GM19025 (cell line): ENCODE data around the gene LRRC43.
"Not testable (repeated sequence)": the region's sequence is repeated elsewhere in the genome, so short reads cannot be mapped to it uniquely, and the experiment has no call there.

Experiments
- ATAC-seq: cut with Tn5 transposase; IDR thresholded peaks from one replicate; pipeline ENCODE4 v1.9.1; 2021; ENCODE audit warnings: mild to moderate bottlenecking, low read depth, moderate library complexity; ENCODE audit not compliant: unreplicated experiment

LRRC43 gene

DNA sequence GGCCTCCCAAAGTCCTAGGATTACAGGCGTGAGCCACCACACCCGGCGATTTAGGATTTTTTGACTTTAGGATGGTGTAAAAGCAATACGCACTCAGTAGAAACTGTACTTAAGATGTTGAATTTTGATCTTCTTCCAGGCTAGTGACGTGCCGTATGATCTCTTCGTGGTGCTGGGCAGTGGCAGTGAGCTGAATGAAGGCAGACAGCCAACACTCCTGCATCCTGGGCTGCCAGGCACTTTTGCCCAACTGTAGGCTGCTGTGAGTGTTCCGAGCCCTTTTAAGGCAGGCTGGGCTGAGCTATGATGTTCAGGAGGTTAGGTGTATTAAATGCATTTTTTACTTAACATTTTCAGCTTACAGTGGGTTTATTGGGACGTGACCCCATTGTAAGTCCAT lies 30.2 kb upstream of the LRRC43 start:
- no peak for ATAC-seq

DNA sequence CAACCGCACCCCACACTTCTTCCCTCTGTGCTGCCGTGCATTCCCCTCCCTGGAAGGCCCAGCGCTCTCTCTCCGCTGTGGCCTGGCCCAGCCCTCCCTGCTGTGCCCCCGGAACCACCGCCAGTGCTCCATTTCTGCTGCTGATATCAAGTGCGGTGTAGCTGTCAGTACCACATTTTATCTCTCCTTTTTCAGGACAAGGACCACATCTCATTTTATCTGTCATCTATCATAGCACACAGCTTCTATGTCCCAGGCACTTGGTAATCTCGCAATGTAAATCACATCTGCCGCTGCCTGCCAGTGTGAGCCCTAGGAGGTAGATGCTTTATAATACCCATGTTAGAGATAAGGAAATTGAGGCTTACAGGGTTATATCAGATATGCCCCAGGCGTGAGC lies 27.2 kb upstream of the LRRC43 start:
- ATAC-seq: no peak

DNA sequence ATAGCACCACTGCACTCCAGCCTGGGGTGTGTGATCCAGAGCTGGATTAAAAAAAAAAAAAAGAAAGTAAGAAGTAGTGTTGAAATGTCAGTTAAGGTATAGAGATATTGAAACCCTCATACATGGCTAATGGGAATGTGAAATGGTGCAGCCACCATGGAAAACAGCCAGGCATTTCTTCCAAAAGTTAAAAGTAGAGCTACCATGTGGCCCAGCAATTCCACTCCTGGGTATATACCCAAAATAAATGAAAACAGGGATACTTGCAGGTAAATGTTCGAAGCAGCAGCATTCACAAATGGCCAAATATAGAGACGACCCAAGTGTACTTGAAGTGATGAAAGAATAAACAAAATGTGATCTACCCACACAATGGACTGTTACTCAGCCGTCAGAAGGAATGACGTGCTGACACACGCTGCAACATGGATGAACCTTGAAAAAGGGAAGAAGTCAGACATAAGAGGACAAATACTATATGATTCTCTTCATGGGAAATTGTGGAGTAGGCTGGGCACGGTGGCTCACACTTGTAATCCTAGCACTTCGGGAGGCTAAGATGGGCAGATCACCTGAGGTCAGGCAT lies 24.1 kb upstream of the LRRC43 start:
- no peak for ATAC-seq

DNA sequence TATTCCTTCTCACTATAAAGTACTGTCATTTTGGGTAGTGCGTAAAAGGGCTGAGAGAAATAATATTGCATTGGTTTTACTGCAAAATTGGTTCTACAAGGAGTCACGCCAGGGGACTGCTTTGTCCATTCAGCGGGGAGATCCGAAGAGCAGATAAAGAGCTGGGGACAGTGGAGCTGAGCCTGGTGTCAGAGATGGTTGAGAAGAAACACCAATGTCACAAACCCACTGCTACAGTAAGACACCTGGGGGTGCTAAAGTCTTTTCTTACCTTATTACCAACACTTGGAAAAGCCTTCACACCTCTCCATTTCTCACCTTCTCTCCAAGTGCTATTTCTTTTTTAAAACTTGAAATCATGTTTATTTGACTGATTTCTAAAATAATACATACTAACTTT lies 23.0 kb upstream of the LRRC43 start:
- ATAC-seq: no peak

DNA sequence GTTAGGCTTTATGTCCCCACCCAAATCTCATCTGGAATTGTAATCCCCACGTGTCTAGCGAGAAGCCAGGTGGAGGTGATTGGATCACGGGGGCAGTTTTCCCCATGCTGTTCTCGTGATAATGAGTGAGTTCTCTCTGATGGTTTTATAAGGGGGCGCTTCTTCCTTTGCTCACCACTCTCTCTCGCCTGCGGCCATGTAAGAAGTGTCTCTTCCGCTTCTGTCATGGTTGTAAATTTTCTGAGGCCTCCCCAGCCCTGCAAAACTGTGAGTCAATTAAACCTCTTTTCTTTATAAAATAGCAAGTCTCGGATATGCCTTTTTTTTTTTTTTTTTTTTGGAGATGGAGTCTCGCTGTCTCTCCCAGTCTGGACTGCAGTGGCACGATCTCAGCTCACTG lies 22.2 kb upstream of the LRRC43 start:
- ATAC-seq: no peak

DNA sequence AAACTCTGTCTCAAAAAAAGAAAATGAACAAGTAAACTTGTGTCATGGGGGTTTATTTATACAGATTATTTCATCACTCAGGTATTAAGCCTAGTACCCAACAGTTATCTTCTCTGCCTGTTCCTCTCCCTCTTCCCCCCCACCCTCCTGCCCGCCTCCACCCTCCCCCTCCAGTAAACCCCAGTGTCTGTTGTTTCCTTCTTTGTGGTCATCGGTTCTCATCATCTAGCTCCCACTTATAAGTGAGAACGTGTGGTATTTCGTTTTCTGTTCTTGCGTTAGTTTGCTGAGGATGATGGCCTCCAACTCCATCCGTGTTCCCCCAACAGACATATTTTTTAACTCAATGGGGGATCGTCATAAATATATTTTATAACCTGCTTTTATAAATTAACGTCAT lies 21.2 kb upstream of the LRRC43 start:
- ATAC-seq: no peak

DNA sequence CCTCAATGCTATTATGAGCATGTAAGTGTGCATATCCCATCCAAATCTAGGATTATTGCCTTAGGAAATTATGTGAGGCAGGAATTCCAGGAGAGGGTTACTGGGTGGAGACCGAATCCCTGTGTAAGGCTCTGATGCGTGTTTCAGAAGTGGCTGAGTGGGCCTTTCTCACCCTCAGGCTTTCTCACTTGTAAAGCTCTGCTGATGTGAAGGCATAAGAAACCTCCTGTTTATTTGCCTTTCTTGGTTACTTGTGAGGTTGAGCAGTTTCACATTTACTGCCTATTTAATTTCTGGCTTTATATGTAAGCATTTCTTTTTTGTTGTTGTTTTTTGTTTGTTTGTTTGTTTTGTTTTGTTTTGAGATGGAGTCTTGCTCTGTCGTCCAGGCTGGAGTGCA lies 19.9 kb upstream of the LRRC43 start:
- no peak for ATAC-seq

DNA sequence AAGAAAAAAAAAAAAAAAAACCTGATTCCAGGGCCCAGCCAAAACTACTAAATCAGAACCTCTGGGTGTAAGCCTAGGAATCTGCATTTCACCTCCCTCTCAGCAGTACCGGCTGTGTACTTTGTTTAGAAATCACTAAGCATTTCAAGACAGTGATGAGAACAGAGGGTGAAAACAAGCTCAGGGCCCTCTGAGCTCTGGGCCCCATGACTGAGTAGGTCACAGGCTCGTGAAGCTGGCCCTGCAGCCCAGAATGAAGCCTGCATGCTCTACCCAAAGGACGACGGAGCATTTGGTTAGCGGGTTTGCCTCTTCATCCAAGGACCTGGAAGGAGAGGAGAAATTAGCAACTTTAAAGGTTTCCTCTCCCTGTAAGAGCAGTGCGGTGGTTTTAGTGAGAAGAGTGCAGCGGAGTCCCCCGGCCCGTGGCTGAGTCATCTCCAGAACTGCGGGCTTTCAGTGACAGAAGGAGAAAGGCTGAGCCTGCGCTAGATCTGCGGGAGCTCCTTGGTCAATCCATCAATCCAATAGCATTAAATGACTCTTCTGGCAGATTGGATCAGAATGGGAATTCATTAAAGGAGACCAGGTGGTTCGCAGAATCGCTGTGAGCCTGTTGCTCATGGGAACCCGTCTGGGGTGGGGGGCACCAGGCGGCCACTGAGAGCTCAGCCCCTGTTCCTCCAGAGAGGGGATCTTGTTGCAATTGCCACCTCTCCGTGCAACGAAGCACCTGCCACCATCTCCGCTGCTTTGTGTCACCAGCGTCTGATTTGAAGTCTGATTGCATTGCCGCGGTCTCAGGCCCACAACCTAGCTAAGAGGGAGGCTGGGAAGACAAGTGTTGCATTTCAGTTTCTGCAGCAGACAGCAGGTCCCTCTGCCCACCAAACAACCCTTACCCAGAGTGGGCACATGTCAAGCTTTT lies 16.2 kb upstream of the LRRC43 start:
- no peak for ATAC-seq

DNA sequence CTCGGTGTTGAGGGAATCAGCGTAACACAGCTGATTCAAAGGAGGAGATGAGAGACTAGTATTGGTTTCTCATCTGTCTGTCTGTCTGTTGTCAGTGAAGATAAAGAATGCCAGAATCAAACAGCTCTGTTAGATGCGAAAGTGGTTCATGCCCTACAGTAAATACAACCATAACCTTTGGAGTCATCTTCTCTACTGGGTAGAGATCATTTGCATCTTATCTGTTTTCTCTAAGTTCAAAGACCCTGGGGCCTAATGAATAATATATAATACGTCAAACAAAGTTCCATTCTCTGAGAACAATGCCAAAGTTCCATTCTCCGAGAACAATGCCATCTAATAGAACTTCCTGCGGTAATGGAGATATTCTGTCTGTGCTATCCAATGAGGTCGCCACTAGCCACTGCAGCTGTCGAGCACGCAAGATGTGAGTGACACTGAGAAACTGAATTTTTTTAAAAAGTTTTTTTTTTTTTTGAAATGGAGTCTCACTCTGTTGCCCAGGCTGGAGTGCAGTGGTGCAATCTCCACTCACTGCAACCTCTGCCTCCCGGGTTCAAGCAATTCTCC lies 15.5 kb upstream of the LRRC43 start:
- no peak for ATAC-seq

DNA sequence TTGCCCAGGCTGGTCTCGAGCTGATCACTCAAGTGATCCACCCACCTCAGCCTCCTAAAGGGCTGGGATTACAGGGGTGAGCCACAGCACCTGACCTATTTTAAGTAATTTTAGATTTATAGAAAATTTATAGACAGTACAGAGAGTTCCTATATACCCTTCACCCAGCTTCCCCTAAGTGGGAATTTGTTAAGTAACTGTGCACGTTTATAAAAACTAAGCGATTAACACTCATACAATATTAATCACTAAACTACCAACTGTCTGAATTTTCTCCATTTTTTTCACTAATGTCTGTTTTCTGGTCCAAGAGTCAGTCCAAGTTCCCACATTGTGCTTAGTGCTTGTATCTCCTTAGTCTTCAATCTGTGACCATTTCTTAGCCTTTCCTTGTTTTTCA lies 14.4 kb upstream of the LRRC43 start:
- no peak for ATAC-seq

DNA sequence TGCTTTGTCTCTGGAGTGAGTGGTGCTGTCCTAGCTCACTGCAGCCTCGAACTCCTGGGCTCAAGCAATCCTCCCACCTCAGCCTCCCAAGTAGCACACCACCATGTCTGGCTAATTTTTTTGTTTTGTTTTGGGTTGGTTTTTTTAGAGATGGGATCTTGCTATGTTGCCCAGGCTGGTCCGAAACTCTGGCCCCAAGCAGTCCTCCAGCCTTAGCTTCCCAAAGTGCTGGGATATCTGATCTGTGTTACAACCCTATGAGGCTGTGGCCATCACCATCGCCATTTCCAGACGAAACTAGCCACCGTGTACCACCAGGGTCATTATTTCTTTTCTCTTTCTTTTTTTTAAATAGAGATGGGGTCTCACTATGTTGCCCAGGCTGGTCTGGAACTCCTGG lies 11.5 kb upstream of the LRRC43 start:
- no peak for ATAC-seq

DNA sequence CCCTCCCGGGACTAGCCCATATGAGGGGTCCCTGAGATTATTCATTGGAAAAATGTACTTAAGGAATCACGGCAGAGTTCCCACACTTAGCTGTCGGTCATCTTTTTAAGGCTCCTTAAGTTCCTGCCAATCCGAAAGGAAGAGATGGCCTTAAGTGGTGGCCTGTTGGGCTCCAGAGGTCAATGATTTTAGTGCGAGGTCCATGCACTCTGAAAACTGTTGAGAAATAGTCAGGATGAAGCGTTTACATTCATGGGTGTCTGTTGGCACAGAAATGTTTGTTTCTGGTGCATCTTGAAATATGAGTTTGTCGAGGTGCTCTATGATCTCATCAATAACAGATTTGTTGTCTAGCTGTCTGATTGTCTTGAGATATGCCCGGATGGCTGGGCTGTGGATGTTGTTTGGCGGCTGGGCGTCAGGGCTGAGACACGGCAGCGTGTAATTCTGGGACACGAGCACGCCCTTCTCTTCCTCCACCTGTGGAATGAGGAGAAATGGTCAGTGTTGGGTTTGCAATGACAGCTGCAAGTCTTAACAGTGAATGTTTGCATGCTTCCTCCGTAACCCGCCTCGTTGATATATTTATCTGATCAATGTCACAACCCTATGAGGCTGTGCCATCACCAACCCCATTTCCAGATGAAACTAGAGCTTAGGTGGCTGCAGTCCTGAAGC lies 10.5 kb upstream of the LRRC43 start:
- ATAC-seq: no peak

DNA sequence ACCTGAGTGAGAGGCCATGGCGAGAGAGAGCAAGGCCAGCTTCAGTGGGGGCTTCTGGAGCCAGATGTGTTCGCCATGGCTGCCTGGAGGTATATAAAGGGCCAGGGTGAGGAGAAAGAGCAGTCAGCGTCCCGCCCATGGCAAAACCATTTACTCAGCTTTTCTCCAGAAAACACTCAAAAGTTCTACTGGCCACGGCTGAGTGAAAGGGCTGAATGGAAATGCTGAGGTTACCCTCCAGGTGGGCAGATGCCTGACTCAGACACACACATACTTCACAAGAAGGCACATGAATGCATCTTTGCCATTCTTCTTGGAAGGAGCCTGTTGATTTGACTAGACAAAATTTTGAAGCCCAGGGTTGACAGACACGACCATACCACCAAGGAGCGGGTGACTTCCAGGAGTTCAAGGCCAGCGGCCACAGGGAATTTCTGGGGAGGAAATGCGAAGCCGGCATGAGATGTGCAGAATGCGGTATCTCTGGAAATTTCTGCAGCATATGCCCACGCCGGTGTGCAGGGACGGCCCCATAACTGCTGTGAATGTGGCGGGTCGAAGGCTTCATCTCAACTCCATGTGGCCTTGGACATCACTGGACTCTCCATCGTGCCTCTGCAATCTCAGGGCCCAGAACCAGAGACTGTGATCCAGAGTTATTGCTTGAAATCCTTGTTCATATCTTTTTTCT lies 8.6 kb upstream of the LRRC43 start, which contains the start of gene IL31:
Gene IL31 (minus strand): TSS at position 67 of the 691 bp plus-strand sequence. CDS start 49 bp downstream, at position 18.
- no peak for ATAC-seq

DNA sequence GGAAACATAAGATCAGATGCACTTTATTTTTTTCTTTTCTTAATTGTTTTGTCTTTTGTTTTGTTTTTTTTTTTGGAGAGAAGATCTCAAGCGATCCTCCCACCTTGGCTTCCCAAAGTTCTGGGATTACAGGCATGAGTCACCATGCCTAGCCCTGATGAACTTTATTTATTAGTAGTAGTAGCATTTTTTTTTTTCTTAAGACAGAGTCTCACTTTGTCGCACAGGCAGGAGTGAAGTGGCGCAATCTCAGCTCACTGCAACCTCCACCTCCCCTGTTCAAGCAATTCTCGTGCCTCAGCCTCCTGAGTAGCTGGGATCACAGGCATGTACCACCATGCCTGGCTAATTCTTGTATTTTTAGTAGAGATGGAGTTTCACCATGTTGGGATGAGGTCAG lies 6.5 kb upstream of the LRRC43 start:
- not testable (repeated sequence) for ATAC-seq

DNA sequence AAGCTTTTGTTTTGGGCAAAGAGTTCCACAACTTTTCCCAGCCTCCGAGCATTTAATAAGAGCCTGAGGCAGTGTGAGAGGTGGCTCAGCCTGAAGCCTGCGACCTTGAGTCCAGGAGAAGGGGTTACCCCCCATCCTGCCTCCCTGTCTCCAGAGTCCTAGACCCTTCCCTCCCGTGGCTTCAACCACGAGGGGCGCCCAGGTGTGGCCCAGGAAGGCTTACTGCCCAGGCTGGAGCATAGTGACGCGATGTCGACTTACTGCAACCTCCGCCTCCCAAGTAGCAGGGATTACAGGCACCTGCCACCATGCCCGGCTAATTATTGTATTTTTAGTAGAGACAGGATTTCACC lies 641 bp downstream of the LRRC43 start:
- ATAC-seq: no peak

DNA sequence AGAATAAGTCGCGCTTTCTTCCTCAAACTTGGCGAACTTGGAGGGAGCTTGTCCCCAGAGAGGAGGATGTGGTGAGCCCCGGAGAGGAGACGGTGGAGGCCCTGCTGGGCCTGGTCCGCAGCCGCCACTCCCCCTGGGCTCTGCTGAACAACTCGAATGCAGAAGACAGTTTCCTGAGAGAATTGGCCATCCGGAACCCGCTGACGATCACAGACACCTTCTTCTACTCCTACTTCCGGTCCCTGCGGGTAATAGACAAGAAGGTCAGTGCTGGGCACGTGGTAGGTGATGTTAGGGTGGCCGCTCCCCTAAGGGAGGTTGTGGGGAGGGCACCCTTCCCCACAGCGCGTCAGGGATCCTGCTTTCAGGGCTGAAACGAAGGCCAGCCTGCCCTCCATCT lies 1.6 kb downstream of the LRRC43 start:
- ATAC-seq: no peak

DNA sequence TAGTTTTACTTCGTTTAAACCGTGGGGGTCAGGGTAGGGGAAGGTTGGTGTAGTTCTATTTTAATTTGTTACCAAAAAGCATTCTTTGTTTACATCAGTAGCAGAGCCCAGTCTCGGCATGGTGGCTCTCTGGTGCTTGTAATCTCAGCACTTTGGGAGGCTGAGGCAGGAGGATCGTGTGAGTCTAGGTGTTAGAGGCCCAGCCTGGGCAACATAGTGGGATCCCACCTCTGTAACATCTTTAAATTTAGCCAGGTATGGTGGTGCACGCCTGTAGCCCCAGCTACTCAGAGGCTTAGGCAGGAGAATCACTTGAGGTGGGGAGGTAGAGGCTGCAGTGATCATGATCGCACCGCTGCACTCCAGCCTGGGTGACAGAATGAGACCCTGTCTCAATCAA lies 2.2 kb downstream of the LRRC43 start:
- ATAC-seq: no peak

DNA sequence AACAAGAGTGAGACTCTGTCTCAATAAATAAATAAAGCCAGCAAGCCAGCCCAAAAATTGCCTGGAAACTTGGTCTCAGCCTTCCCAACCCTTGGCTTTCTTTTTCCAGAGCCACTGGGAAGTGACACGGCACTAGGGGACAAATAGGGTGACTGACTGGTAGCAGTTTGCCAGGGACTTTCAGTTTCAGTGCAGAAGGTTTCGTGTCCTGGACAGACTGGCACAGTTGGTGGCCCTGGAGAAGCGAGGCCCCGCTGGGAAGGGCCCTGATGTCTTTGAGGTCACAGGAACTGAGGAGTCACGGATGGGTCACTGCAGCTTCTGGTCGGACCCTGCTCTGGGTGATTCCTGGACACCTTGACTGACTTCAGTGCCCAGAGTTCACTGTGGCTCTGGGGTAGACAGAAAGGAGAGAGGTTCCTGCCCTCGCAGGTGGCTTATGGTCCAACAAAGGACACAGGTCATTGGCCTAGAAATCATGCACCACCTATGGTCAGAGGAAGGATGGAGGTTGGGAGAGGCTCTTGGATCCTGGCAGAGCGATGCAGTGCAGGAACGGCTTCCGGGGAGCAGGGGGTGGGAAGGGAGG lies 2.7 kb downstream of the LRRC43 start:
- ATAC-seq: no peak

DNA sequence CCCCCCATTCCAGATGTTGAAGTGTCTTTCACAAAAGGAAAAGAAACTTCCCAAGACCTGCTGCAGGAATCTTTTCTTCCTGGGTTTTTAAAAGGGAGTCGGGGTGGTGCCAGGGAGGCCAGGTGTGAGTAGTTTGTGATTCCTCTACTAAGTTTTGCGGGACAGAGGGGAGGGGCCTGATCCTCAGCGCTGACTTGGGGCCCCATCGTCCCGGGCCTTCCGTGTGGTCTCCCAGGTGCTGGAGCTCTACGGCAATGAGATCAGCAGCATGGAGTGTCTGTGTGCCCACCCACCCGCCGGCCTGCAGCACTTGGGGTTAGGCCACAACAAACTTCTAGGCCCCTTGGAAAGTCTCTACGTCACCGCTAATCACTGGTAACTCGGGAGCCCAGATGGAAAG lies 4.5 kb downstream of the LRRC43 start:
- ATAC-seq: no peak
